Measurements from ENCODE around the gene RADIL.

- TF ChIP-seq CTCF (optimal IDR thresholded peaks at IDR 0.05 in 1 of 3, IDR thresholded peaks at IDR 0.05 in 1 of 3, conservative IDR thresholded peaks at IDR 0.05 in 1 of 3; ENCODE audit: extremely low read depth in 1 of 3, insufficient read depth in 2 of 3, low read length in 3 of 3): peak; percentile 35 to 81 (median 64)
- no peak for TF ChIP-seq EZH2 (IDR thresholded peaks at IDR 0.05; ENCODE audit: low read length)
Observed at GRCh38 chr7:4883372-4884144, at the start of gene RADIL.

All from keratinocyte (primary cell).